Hippocampal formation (tissue), 2 donors: ENCODE results near the gene APBB3.

Experiments
- DNase-seq, 2 donors: peaks; one replicate each; lab custom pipeline; 2025; lab: John Stamatoyannopoulos, UW

The APBB3 gene

GRCh38 chr5:140575309-140575708 lies 10.9 kb upstream of the APBB3 start:
- DNase-seq: peak in 1 of 2 donors; percentile 21

DNA sequence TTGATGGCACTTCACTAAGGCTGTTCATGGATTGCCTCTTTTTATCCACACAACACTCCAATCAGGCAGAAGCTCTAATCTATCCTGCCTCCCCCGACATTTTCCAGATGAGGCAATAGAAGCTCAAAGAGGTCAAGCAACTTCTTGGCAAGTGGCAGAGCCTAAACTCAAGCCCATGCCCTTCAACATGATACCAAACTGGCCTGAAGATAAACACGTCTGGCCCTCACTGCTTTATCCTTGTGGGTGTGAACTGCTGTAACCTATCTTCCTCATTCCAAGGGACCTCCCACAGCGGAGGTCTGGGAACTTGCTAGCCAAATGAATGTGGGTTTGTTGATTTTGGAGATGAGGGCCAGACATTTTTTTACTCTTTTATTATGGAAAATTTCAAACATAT lies 9.8 kb upstream of the APBB3 start:
- DNase-seq: no peak

DNA sequence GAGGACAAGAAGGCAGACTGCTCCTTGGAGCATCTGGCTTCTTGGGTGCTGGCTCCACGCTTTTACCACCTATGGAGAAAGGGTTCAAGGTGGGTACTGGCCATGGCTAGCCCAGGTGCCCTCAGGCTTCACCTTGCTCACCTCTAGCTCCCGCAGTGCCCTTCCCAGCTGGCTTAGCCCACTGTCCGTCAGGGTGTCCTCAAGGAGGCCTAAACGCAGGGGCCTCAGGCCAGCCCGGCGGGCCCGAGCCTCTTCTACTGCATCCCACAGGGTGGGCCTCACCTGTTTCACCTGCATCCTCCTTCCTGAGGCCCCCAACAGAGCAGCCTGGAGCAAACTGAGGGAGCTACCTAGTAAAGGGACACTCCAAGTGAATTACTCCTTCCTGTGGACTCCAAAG lies 9.3 kb upstream of the APBB3 start:
- no peak for DNase-seq

DNA sequence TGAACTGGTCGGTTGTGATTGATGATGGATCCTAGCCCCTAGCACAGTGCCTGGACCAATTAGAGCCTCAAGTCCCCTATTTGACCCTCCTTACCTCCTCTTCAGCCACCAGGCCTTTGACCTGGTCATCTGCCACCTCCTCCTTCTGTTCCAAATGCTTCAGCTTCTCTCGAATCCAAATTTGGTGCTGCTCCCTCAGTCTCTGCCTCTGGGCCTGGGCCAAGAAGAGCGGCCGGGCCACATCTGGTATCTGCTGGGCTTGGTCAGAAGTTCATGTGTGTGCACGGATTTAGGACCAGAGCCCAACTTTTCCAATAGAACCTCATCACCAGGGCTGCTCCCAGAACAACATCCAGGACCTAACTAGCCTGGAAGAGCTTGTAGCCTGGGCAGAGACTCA lies 6.7 kb upstream of the APBB3 start:
- DNase-seq: no peak

GRCh38 chr5:140570488-140570887 lies 6.1 kb upstream of the APBB3 start:
- DNase-seq: no peak

DNA sequence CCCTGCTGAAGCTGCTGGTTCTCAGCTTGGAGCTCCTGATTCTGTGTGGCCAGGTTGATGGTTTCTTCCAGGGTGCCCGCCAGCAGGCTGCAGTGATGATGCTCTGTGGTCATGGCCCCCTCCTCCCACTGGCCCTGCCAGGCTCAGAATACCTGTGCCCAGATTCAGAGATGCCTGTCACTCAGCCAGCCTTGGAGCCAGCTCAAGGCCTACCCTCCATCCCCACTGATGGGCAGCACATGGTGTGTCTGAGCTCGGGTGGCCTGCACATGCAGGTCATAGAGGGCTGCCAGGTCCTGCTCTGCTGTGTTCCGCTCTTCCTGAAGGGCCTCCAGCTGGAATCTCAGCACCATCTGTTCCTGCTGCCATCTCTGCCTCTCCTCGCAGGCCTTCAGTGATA lies 5.7 kb upstream of the APBB3 start:
- DNase-seq: no peak

- no peak for DNase-seq
Observed at GRCh38 chr5:140569197-140569596, 4.8 kb upstream of the APBB3 start.

- DNase-seq: no peak
Observed at GRCh38 chr5:140568443-140569063, 4.2 kb upstream of the APBB3 start.

DNA sequence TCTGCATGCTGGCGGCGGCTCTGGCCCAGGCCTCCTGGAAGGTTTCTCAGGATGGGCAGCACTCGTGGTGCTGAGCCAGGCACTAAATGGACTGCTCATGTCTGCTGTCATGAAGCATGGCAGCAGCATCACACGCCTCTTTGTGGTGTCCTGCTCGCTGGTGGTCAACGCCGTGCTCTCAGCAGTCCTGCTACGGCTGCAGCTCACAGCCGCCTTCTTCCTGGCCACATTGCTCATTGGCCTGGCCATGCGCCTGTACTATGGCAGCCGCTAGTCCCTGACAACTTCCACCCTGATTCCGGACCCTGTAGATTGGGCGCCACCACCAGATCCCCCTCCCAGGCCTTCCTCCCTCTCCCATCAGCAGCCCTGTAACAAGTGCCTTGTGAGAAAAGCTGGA lies 3.5 kb upstream of the APBB3 start:
- no peak for DNase-seq

GRCh38 chr5:140567136-140567818 lies 2.9 kb upstream of the APBB3 start:
- DNase-seq: no peak

DNA sequence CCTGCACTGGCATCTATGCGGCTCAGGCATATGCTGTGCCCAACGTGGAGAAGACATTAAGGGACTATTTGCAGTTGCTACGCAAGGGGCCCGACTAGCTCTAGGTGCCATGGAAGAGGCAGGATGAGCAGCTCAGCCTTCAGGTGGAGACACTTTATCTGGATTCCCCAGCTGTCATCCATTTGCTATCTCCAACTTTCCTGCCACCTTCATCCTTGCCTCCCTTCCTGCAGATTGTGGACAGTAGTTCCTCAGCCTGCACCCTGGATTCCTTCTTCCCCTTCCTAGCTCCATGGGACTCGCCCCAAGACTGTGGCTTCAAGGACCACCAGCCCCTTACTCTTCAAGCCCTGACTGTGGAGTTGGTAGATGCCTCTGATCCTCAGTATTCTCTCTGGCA lies 2.3 kb upstream of the APBB3 start:
- DNase-seq: no peak

- DNase-seq: no peak
Observed at GRCh38 chr5:140565780-140566095, 1.3 kb upstream of the APBB3 start.

GRCh38 chr5:140565024-140565779 lies 804 bp upstream of the APBB3 start:
- DNase-seq: no peak

- DNase-seq: no peak
Observed at GRCh38 chr5:140563596-140563995, 802 bp downstream of the APBB3 start.

DNA sequence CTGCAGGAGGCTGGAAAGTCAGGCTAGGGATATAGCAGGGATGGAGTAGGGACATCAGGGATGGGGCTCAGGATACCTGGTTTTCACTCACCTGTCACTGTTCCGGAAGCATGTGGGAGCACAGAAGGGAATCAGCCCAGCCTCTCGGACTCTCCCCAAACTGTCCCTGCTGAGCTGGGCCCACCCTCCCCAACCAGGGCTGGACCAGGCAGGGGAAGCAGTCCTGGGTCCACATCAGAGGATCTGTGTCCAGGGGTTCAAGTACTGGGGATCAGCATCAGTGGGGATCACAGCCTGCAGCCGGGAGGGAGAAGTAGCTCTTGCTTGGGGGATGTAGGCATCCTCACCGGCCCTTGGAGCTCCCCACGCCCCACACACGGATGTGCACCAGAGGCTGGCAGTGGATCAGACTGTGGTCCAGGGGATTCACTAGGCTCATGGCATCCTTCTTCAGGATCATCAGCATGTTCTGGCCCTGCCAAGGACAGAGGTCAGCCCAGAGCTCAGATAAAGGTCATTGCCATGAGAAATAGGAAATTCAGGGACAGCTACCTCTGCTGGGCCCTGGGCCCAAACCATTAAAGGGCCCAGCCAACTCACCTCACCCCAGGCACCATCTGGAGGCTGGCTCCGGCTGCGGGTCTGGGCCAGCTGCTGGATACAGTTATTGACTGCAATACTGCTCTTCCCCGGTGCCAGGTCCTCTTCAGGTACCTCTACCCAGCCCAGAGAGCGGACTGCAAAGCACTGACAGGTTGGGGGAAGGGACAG lies 2.5 kb downstream of the APBB3 start:
- no peak for DNase-seq

DNA sequence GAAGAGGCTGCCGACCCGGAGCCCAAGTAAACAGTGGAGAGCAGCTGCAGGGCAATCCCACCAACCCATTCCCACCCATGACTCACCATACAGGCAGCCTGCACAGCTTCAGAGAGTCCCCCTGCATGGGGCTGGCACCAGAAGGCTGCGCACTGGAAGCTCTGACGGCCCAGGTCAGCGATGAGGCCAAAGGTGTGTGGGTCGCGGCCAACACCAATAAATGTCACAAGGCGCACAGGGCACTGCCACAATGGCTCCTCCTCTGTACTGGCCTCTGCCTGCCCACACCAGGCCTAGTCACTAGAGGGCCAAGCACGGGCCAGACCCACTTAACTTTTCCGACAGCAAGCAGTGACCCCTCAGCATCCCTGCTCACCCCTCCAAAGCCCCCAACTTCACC lies 4.2 kb downstream of the APBB3 start:
- DNase-seq: no peak

DNA sequence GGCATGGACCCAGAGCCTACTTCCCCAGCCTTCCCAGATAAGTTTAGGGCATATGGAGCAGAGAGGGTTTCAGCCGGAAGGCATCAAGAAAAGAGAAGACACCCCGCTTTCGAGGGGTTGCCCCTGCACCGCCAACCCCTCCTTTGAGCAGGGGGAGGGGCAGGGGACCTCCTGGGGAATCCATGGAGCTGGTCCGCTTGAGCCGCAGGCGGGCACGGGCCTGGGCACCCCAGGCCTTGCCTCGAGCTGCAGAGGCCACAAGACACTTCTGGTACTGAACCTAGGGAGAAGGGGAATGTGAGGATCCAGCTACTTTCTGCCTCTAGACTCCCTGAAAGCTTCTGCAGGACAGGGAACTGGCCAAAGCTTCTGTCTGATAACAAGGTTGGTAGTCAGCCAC lies 5.9 kb downstream of the APBB3 start:
- no peak for DNase-seq

- no peak for DNase-seq
Observed at GRCh38 chr5:140557965-140558364, 6.4 kb downstream of the APBB3 start.

GRCh38 chr5:140557136-140557805 lies 7.1 kb downstream of the APBB3 start, which contains the start of gene SRA1:
Gene SRA1 (minus strand): TSS chr5:140557473. CDS start chr5:140557452, 21 bp downstream.
- peak; percentile 83 to 92 for DNase-seq

GRCh38 chr5:140556438-140556837 lies 8.0 kb downstream of the APBB3 start:
- DNase-seq: no peak

- no peak for DNase-seq
Observed at GRCh38 chr5:140555747-140556312, 8.6 kb downstream of the APBB3 start.

GRCh38 chr5:140554454-140554853 lies 9.9 kb downstream of the APBB3 start:
- DNase-seq: no peak
